ENCODE data around the gene CLCNKA.
A peak's percentile ranks its signal among the peaks of the same experiment; 100 is the strongest.
"Not testable (repeated sequence)": the region's sequence is repeated elsewhere in the genome, so short reads cannot be mapped to it uniquely, and the experiment has no call there.

Gene CLCNKA

GRCh38 chr1:16020325-16020724 lies 1.5 kb upstream of the CLCNKA start:
- no peak for DNase-seq
- peaks cover 8% of the 10 kb centered on the region for H3K27me3 Mint-ChIP-seq
- no peak overlapping the region for H3K4me3 Mint-ChIP-seq
- ATAC-seq, result no peak
- no peaks in the 10 kb centered on the region for H3K9me3 Mint-ChIP-seq
- H3K27ac Mint-ChIP-seq, result no peak overlapping the region
- peaks cover 8% of the 10 kb centered on the region for H3K4me1 Mint-ChIP-seq

- ATAC-seq, H3K27me3 Mint-ChIP-seq, DNase-seq, H3K4me3 Mint-ChIP-seq, H3K27ac Mint-ChIP-seq, H3K4me1 Mint-ChIP-seq, H3K9me3 Mint-ChIP-seq: not testable (repeated sequence)
Measured at GRCh38 chr1:16020878-16021277, 958 bp upstream of the CLCNKA start.

- H3K27ac Mint-ChIP-seq, result no peak overlapping the region
- H3K27me3 Mint-ChIP-seq, result peaks cover 14% of the 10 kb centered on the region
- peaks cover 8% of the 10 kb centered on the region for H3K4me1 Mint-ChIP-seq
- DNase-seq (no peak), ATAC-seq (no peak)
- H3K9me3 Mint-ChIP-seq, result no peaks in the 10 kb centered on the region
- no peak overlapping the region for H3K4me3 Mint-ChIP-seq
Measured at GRCh38 chr1:16022393-16022792, 557 bp downstream of the CLCNKA start.

- no peaks in the 10 kb centered on the region for H3K9me3 Mint-ChIP-seq
- no peak overlapping the region for H3K27ac Mint-ChIP-seq
- no peak for ATAC-seq
- no peak for DNase-seq
- H3K4me1 Mint-ChIP-seq, result peaks cover 14% of the 10 kb centered on the region
- H3K4me3 Mint-ChIP-seq, result no peak overlapping the region
- peaks cover 22% of the 10 kb centered on the region for H3K27me3 Mint-ChIP-seq
Measured at GRCh38 chr1:16023050-16023653, 1.3 kb downstream of the CLCNKA start.

- Mint-ChIP-seq H3K4me1 (peaks cover 21% of the 10 kb centered on the region), H3K27me3 (peaks cover 46% of the 10 kb centered on the region)
- not testable (repeated sequence) for DNase-seq, H3K4me3 Mint-ChIP-seq, H3K9me3 Mint-ChIP-seq, H3K27ac Mint-ChIP-seq, ATAC-seq
Measured at GRCh38 chr1:16026302-16026701, 4.5 kb downstream of the CLCNKA start.

- Mint-ChIP-seq H3K27ac (no peak overlapping the region), H3K4me3 (peak overlapping the region; percentile 12 to 68), H3K9me3 (no peaks in the 10 kb centered on the region), H3K27me3 (peaks cover 40% of the 10 kb centered on the region), H3K4me1 (peaks cover 21% of the 10 kb centered on the region)
- ATAC-seq, result peak; percentile 26
- no peak for DNase-seq
Measured at GRCh38 chr1:16026723-16027484, 5.1 kb downstream of the CLCNKA start.

GRCh38 chr1:16028237-16029002 lies 6.6 kb downstream of the CLCNKA start:
- DNase-seq (no peak), ATAC-seq (no peak)
- peaks cover 27% of the 10 kb centered on the region for H3K4me1 Mint-ChIP-seq
- peaks cover 47% of the 10 kb centered on the region for H3K27me3 Mint-ChIP-seq
- no peaks in the 10 kb centered on the region for H3K9me3 Mint-ChIP-seq
- H3K27ac Mint-ChIP-seq, result peak overlapping the region in 1 of 2 donors; percentile 48
- H3K4me3 Mint-ChIP-seq, result no peak overlapping the region

- H3K9me3 Mint-ChIP-seq, H3K4me3 Mint-ChIP-seq, ATAC-seq, DNase-seq, H3K27ac Mint-ChIP-seq: not testable (repeated sequence)
- Mint-ChIP-seq H3K27me3 (peaks cover 47% of the 10 kb centered on the region), H3K4me1 (peaks cover 27% of the 10 kb centered on the region)
Measured at GRCh38 chr1:16029003-16029268, 7.1 kb downstream of the CLCNKA start.

GRCh38 chr1:16029288-16029687 lies 7.5 kb downstream of the CLCNKA start:
- Mint-ChIP-seq H3K27me3 (peaks cover 47% of the 10 kb centered on the region), H3K4me3 (no peak overlapping the region), H3K4me1 (peaks cover 27% of the 10 kb centered on the region), H3K9me3 (no peaks in the 10 kb centered on the region), H3K27ac (no peak overlapping the region)
- DNase-seq (no peak), ATAC-seq (no peak)

GRCh38 chr1:16031551-16031950 lies 9.7 kb downstream of the CLCNKA start:
- ATAC-seq (no peak), DNase-seq (no peak)
- H3K27me3 Mint-ChIP-seq, result peaks cover 47% of the 10 kb centered on the region
- no peaks in the 10 kb centered on the region for H3K9me3 Mint-ChIP-seq
- H3K27ac Mint-ChIP-seq, result no peak overlapping the region
- peaks cover 27% of the 10 kb centered on the region for H3K4me1 Mint-ChIP-seq
- H3K4me3 Mint-ChIP-seq, result no peak overlapping the region

GRCh38 chr1:16032388-16033102 lies 10.7 kb downstream of the CLCNKA start:
- ATAC-seq (peak; percentile 76), DNase-seq (peak; percentile 71 to 77)
- Mint-ChIP-seq H3K4me1 (peaks cover 18% of the 10 kb centered on the region), H3K27ac (peak overlapping the region in 1 of 2 donors; percentile 59), H3K4me3 (no peak overlapping the region), H3K9me3 (no peaks in the 10 kb centered on the region), H3K27me3 (peaks cover 39% of the 10 kb centered on the region)

GRCh38 chr1:16033103-16033632 lies 11.3 kb downstream of the CLCNKA start:
- DNase-seq, result not testable (repeated sequence)
- peak overlapping the region in 1 of 2 donors; percentile 59 for H3K27ac Mint-ChIP-seq

GRCh38 chr1:16036461-16036860 lies 14.6 kb downstream of the CLCNKA start:
- not testable (repeated sequence) for ATAC-seq, H3K9me3 Mint-ChIP-seq, H3K4me1 Mint-ChIP-seq, H3K4me3 Mint-ChIP-seq, H3K27me3 Mint-ChIP-seq, DNase-seq, H3K27ac Mint-ChIP-seq

More at GRCh38 chr1:16033103-16033632, 11.3 kb downstream of the CLCNKA start:
- Mint-ChIP-seq H3K4me1 (peaks cover 13% of the 10 kb centered on the region), H3K27me3 (peaks cover 33% of the 10 kb centered on the region)
- H3K4me3 Mint-ChIP-seq, ATAC-seq, H3K9me3 Mint-ChIP-seq: not testable (repeated sequence)

GRCh38 chr1:16038620-16038912 lies 16.7 kb downstream of the CLCNKA start:
- H3K4me3 Mint-ChIP-seq, result no peak overlapping the region

GRCh38 chr1:16039871-16040270 lies 18.0 kb downstream of the CLCNKA start:
- not testable (repeated sequence) for H3K27ac Mint-ChIP-seq, H3K27me3 Mint-ChIP-seq, H3K4me1 Mint-ChIP-seq, H3K4me3 Mint-ChIP-seq, H3K9me3 Mint-ChIP-seq, ATAC-seq, DNase-seq

More at GRCh38 chr1:16038620-16038912, 16.7 kb downstream of the CLCNKA start:
- H3K4me1 Mint-ChIP-seq, result no peaks in the 10 kb centered on the region
- ATAC-seq, result no peak
- H3K27me3 Mint-ChIP-seq, result no peaks in the 10 kb centered on the region
- no peak overlapping the region for H3K27ac Mint-ChIP-seq
- no peaks in the 10 kb centered on the region for H3K9me3 Mint-ChIP-seq
- DNase-seq, result no peak
